H1 (cell line): ENCODE results near the gene HOXA10. TPM values are rescaled to one million over a fixed set of nuclear protein-coding genes. Genes with fewer than 3 reads are reported as not detected.

ENCODE experiments used
- ASH2L ChIP-seq: fragments of 200-600, 300-600 bp; sonication (generic); IDR thresholded peaks from one replicate; pipeline ENCODE4 v1.7.1; 2017; ENCODE audit warnings: low read length
- ATF2 ChIP-seq: IDR thresholded peaks from 2 replicates; pipeline ENCODE4 v1.6.1; 2012; ENCODE audit warnings: low read length, inconsistent platforms
- E2F6 ChIP-seq: IDR thresholded peaks from 2 replicates; pipeline ENCODE4 v1.6.1; 2012; ENCODE audit warnings: inconsistent platforms
- EZH2 ChIP-seq: fragments of 200-600 bp; sonication (generic); IDR thresholded peaks from 2 replicates; pipeline ENCODE4 v1.7.1; 2012; ENCODE audit warnings: low read depth, mild to moderate bottlenecking, moderate library complexity, low read length, inconsistent platforms; ENCODE audit not compliant: severe bottlenecking
- KDM4A ChIP-seq: IDR thresholded peaks from one replicate; pipeline ENCODE4 v1.7.1; 2012; ENCODE audit warnings: low read depth, mild to moderate bottlenecking, moderate library complexity, low read length, inconsistent platforms; ENCODE audit not compliant: severe bottlenecking
- polyA plus RNA-seq, 7 experiments: library from polyadenylated mRNA; depleted of rRNA in 3 of 7; stranded (reverse) in 5 of 7; unstranded in 2 of 7; fragments of >200 nt in 5 of 7; fragments of 200-250 nt in 2 of 7; gene quantifications; 1 replicate in 5 of 7; 2 replicates in 1 of 7; 4 replicates in 1 of 7; pipeline versions ENCODE4 v1.2.1 to v1.2.3, GENCODE V29; 2011 to 2013; ENCODE audit warnings: missing spikeins in 2 of 7, mixed read lengths in 2 of 7
- total RNA-seq: library from RNA; stranded (reverse); fragmentation: NEBNext Ultra II Directional; extraction: Animal tissue kit (Norgen Biotek cat#: 25700); gene quantifications from 2 replicates; pipeline ENCODE4 v1.2.1, GENCODE V29; 2021

Gene HOXA10
- total and polyA plus RNA-seq, 2 of the 8 experiments (the other 6 are each of a cell fraction or from before 2014, with no cell fraction given) = not detected

DNA sequence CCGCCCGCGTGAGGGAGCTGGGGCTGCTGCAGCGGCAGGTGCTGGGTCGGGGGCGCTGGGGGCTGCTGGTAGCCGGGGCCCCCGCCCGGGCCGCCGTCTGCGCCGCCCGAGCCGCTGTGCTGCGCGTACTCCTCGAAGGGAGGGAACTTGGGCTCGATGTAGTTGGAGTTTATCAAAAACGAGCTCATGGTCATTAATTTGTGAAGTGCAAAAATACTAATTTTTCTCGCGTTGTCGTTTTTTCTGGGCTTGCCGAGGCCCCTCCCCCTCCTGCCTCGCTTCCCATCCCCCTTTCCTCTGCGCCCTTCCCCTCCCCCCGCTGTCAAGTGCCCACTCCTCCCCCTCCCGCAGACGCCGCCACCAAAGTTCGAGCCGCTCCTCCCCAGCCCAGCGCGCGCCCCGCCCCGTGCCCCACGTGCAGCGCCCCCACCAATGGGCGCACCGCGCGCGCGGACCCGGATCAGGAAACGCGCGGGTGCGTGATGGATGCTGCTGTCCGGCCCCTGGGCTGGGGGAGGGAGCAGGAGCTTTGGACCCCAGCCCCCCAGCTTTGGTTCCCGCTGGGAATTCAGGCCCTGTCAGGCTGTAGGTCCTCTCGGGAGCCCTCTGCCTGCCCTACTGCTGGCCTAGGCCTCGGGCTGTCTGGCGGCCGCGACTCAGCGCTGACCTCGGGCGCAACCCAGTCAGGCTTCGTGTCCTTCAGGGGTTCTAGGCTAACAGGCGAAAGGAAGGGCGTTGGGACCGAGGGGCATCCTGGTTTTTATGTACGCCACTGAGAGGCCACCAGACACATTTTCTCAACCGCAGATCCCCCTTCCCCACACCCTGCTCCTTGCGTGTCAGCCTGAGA, 43.4 kb downstream of the HOXA10 start, which contains the start of gene HOXA4 (continued):
- TF ChIP-seq ATF2 (no peak), EZH2 (peak; percentile 76), ASH2L (peak; percentile 38), KDM4A (peak; percentile 84), E2F6 (peak; percentile 80)
